Fibroblast of lung (primary cell): ENCODE data around the gene ETS1.

Experiments used
- CTCF ChIP-seq, 2 donors: IDR thresholded peaks in 1 of 2; conservative IDR thresholded peaks in 1 of 2; 1 replicate in 1 of 2; 2 replicates in 1 of 2; pipeline ENCODE4 v1.5.1; 2011 to 2012; ENCODE audit warnings: low read length in 2 of 2, control low read depth in 1 of 2, inconsistent platforms in 1 of 2, low read depth in 1 of 2, mild to moderate bottlenecking in 1 of 2
- EZH2 ChIP-seq: IDR thresholded peaks from 2 replicates; pipeline ENCODE4 v1.5.1; 2012; ENCODE audit warnings: low read length, control low read depth, mild to moderate bottlenecking; ENCODE audit errors: missing control alignments

- TF ChIP-seq CTCF (conservative IDR thresholded peaks at IDR 0.05 in 1 of 2, IDR thresholded peaks at IDR 0.05 in 1 of 2; ENCODE audit: low read depth in 1 of 2, low read length in 2 of 2) (no peak), EZH2 (no peak)
Measured at GRCh38 chr11:128567130-128567529, 20.2 kb downstream of the ETS1 start.
